ENCODE measurements around the gene EPS8.
A peak's percentile ranks its signal among the peaks of the same experiment; 100 is the strongest.

EPS8 gene

GRCh38 chr12:15789220-15790171 is at the start of gene EPS8:
EPS8 (minus strand) TSS chr12:15789388; CDS start chr12:15682951, 106,437 bp downstream.
- DNase-seq: peak; percentile 56 to 75 (median 72)

GRCh38 chr12:15837141-15837790 is 48.1 kb upstream of the EPS8 start:
- no peak for DNase-seq

DNA sequence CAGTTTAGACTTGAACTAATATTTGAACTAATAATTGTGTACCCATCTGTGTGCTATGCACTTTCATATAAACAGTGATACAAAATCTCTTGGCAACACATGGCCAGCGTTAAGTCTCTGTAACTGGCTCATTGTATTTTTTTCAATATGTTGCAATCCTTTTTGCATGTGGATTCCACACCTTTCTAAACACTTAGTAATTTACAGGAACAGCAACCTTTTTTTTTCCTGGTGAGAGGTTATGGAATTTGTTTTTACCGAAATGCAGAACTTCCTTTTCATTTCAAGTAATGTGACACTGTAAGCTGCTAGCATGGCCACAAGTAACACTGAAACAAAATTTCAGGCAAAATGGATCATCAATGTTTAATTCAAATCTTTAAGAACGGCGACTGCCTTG is 45.4 kb upstream of the EPS8 start:
- DNase-seq: no peak

- DNase-seq: no peak
These were observed 42.3 kb upstream of the EPS8 start for GRCh38 chr12:15831315-15831978.

DNA sequence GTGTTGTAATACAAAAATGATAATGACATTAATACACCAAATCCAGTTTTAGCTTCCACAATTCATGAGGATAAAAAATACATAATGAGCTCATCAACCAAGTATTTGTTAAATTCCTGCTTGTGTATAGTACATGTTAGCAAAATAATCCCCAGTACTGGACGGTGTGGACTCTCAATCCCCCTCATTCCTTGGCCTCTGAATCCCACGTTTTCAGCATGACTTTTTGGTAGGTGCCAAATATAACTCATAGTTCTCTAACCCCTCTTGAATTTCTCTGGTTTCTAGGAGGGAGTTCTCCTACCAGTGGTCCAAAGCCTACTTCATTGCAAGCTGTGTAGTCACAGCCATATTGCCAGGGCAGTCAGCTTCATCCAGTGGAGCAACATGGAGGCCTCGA is 41.4 kb upstream of the EPS8 start:
- no peak for DNase-seq

GRCh38 chr12:15829949-15830348 is 40.8 kb upstream of the EPS8 start:
- DNase-seq: no peak

DNA sequence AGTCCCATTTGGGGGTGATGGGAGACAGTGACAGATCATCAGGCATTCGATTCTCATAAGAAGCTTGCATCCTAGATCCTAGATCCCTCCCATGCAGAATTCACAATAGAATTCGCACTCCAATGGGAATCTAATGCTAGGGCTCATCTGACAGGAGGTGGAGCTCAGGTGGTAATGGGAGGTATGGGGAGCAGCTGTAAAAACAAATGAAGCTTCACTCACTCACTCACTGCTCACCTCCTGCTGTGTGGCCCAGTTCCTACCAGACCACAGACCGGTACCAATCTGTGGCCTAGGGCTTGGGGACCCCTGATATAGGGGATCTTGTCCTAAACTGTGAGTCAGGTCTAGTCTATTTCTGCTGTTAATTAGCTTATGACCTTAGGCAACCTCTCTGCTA is 40.1 kb upstream of the EPS8 start:
- DNase-seq: no peak

DNA sequence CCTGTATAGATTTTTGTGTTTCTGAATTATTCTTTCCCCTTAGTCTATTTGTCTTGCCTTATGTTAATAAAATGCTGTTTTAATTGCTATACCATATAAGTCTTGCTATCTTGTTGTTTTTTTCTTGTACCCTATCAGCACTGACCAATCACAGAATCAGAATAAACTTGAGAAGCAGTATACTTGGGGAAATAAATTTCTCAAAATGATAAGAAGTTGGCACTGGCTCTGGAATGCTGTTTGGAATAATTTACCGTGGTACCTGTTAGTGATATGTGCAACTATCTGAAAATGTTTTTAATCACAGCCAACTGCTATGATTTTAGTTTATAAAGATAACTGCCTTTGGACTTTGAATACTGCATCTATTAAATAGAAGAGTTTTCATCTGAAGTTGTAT is 37.9 kb upstream of the EPS8 start:
- no peak for DNase-seq

DNA sequence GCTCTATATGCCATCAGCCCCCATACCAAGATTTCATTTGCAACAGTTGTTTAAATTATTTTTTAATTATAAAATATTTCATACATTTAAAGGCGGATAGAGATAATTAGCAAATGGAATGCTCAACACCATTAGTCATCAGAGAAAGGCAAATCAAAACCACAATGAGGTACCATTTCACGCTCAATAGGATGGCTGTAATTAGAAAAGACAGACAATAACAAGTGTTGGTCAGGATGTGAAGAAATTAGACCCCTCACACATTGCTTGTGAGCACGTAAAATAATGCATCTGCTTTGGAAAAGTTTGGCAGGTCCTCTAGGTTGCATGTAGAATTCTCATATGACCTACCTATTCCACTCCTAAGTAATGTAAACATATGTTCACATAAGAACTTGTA is 35.3 kb upstream of the EPS8 start:
- no peak for DNase-seq

DNA sequence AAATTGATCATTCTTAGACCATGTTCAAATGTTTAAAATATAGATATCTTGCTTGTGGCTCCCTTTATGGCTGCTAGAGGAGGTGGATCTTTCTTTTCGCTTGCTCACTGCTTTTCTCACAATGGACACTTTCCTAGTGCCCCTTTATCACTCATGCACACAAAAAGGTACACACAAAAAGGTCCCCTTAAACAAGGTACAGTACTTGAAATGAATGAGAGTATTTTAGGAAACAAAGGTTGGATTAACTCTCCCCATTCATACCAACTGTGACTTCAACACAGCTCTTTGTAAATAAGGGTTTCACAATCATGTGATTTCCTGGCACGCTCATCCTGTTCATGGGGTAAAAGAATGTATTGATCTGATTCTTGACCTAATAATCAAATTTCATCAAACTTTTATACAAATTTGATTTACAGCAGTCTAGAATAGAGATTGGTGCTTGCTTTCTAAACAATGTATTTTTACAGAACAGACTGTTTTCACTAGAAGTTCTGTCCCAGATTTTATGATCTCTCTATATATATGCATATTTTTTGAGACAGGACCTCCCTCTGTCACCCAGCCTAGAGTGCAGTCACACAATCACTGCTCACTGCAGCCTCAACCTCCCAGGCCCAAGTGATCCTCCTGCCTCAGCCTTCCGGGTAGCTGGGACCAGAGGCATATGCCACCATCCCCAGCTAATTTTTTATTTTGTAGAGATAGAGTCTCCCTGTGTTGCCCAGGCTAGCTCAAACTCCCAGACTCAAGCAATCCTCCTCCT is 34.4 kb upstream of the EPS8 start:
- DNase-seq: no peak

GRCh38 chr12:15819644-15820437 is 30.7 kb upstream of the EPS8 start:
- DNase-seq: no peak

GRCh38 chr12:15818418-15818817 is 29.2 kb upstream of the EPS8 start:
- no peak for DNase-seq

- DNase-seq: no peak
These were observed 26.5 kb upstream of the EPS8 start for GRCh38 chr12:15815730-15816129.

- DNase-seq: no peak
These were observed 22.3 kb upstream of the EPS8 start for GRCh38 chr12:15811214-15812127.

DNA sequence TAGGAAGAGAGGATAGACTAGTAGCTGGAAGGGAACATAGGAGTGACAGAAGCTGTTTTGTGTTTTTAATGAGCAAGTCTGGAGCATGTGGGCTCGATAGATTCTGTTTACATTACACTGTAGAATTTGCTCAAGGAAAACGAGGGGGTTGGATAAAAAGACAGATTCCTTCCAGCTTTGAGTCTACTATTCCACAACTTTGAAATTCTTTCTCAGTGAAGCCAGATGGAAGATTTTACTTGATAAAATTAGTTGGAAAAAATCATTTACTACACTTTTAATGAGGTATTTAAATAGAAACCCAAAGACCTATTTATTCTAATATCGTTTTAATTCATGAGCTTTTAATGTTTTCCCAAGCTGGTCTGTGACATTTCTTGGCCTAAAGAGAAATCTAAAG is 19.5 kb upstream of the EPS8 start:
- no peak for DNase-seq

DNA sequence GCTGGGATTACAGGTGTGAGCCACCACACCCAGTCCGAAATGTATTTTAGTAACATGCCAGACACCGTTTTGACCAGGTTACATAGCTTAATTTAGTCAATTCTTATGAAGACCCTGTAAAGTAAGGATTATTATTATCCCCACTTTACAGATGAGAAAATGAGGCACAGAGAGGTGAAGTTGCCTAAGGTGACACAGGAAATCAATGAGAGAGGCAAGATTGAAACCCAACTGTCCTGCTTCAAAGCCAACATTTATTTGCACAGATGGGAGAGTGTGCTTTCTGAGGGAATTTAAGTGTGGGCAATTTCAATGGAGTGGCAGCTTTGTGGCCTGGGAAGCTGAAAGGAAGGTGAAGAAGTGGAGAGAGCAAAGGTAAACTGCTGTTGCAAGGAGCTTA is 19.1 kb upstream of the EPS8 start:
- DNase-seq: no peak

GRCh38 chr12:15806826-15807225 is 17.6 kb upstream of the EPS8 start:
- no peak for DNase-seq

- DNase-seq: no peak
These were observed 12.9 kb upstream of the EPS8 start for GRCh38 chr12:15801770-15802744.

DNA sequence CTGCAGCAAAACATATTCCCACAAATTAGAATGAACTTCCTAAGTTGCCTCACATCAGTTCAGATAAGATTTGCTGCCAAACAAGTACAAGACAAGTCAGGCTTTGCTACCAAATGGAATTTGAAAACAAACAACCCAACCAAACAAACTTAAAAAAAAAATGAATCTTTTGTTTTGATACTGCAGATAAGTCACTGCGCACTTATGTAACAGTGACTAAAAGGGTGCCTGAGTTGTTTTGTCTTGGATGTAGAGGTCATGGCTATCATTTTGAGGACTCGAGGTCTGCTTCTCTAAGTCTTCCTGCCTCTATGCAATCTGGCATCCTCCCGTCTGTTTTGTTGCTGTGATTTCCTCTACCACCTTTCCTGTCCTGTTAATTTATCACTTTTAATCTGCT is 11.1 kb upstream of the EPS8 start:
- no peak for DNase-seq

- DNase-seq: no peak
These were observed 8.6 kb upstream of the EPS8 start for GRCh38 chr12:15797818-15798217.
